ENCODE results near the gene CACUL1. TPM values are rescaled to one million over a fixed set of nuclear protein-coding genes. Genes with fewer than 3 reads are reported as not detected.

The CACUL1 gene
- 6.0 to 14.5 TPM (median 12.0 TPM) in 5 replicates for total RNA-seq (2022; extraction: Qiagen RNA extraction; ENCODE audit: low read depth)

GRCh38 chr10:118754556-118755423, at the start of gene CACUL1:
Gene CACUL1, minus strand, starts transcription at chr10:118754970. Its CDS starts 208 bp downstream, at chr10:118754762.

Other genes with a start within 250 kb of the CACUL1 start
- gene PRLHR, start 159.3 kb downstream of the CACUL1 start, total RNA-seq (2022; extraction: Qiagen RNA extraction; ENCODE audit: low read depth) = not detected in 5 replicates